GM13977 (cell line): ENCODE results near the gene NTSR1.
A peak's percentile ranks its signal among the peaks of the same experiment; 100 is the strongest.

Experiments
- DNase-seq: peaks from one replicate; pipeline ENCODE4 v3.0.0; 2012; ENCODE audit warnings: low spot score
- in situ Hi-C: fragments of 300-500 bp; cut with MboI; formaldehyde crosslinking; loops from one replicate; pipeline ENCODE4 v1.12.0; 2022; ENCODE audit warnings: low sequenced_read_pairs, low pct_unique_long_range_greater_than_20kb, mixed read lengths, inconsistent platforms; ENCODE audit not compliant: unreplicated experiment
- TF ChIP-seq, protein P1 (sequence below): IDR thresholded peaks from 2 replicates; pipeline ENCODE4 v1.5.1; 2012; ENCODE audit warnings: mild to moderate bottlenecking, control low read depth; ENCODE audit not compliant: insufficient read depth; ENCODE audit errors: extremely low read depth, missing control alignments

The NTSR1 gene

DNA sequence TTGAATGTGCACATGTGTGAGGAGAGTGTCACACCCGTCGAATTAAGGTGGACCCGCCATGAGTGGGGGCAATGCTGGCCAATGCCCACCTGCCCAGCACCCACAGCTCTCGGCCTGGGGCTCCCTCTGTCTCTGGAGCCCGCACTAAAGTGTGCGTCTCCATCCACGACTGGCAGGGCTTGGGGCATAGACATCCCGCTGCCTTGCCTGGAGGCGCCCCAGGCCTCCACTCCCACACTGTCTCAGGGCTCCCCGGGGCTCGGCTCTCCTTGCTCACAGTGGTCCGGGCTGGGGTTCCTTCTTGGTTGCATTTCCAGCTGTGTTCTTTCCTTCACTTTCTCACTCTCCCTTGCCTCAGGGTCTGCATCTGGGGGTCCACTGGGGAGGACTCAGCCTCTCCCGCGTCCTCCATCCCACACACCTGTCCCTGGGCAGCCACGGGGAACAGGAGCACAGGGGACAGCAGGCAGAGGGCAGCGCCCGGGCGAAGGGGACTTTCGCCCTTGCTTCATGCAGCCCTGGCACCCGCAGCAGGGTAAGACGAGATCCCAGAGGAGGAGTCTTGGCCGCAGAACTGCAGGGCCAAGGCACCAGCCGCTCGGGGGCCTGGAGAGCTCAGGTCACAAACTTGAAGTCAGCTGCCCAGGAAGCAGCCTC is 67.5 kb downstream of the NTSR1 start:
- DNase-seq, result no peak
- in situ Hi-C loops, result no loop called here
- TF ChIP-seq, protein P1, sequence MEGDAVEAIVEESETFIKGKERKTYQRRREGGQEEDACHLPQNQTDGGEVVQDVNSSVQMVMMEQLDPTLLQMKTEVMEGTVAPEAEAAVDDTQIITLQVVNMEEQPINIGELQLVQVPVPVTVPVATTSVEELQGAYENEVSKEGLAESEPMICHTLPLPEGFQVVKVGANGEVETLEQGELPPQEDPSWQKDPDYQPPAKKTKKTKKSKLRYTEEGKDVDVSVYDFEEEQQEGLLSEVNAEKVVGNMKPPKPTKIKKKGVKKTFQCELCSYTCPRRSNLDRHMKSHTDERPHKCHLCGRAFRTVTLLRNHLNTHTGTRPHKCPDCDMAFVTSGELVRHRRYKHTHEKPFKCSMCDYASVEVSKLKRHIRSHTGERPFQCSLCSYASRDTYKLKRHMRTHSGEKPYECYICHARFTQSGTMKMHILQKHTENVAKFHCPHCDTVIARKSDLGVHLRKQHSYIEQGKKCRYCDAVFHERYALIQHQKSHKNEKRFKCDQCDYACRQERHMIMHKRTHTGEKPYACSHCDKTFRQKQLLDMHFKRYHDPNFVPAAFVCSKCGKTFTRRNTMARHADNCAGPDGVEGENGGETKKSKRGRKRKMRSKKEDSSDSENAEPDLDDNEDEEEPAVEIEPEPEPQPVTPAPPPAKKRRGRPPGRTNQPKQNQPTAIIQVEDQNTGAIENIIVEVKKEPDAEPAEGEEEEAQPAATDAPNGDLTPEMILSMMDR, result no peak

DNA sequence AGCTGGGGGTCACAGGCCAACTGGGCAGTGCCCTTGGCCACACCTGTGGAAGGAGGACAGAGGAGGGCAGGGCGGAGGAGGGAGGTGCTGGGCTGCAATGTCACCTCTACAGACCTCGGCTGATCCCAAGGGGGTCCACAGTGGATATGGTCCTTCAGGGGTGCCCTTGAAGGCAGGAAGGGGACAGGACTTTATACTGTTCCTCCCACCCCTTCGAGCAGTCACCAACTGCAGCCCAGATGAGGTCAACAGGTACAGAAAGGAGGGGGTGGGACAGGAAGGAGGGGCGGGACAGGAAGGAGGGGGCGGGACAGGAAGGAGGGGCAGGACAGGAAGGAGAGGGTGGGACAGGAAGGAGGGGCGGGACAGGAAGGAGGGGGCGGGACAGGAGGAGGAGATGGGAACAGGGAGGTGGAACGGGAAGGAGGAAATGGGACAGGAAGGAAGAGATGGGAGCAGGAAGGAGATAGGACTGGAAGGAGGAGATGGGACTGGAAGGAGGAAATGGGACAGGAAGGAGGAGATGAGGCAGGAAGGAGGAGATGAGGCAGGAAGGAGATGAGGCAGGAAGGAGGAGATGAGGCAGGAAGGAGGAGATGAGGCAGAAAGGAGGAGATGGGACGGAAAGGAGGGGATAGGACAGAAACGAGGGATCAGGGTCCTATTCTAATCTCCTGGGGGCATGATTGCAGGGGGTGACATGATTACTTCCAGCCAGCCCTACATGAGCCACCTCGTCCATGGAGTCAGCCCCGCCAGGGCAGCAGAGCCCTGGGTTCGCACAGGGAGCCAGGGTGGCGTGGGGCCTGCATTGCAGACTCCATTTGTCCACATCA is 68.3 kb downstream of the NTSR1 start:
- TF ChIP-seq, protein P1, result no peak
- in situ Hi-C loops, result no loop called here
- peak; percentile 79 for DNase-seq

DNA sequence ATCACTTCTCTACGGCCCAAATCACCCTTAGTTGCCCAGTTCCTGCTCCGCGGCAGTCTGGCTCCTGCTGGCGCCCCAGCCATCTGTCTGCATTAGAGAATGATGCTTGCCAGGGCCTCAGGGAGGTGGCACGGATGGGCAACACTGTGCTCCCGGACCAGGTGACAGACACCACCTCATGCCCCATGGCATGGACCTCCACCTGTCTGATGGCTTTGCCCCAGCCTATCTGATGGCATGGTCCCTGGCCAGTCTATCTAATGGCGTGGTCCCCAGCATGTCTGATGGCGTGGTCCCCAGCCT is 68.8 kb downstream of the NTSR1 start:
- DNase-seq, result no peak
- TF ChIP-seq, protein P1, result no peak
- in situ Hi-C loops, result no loop called here

DNA sequence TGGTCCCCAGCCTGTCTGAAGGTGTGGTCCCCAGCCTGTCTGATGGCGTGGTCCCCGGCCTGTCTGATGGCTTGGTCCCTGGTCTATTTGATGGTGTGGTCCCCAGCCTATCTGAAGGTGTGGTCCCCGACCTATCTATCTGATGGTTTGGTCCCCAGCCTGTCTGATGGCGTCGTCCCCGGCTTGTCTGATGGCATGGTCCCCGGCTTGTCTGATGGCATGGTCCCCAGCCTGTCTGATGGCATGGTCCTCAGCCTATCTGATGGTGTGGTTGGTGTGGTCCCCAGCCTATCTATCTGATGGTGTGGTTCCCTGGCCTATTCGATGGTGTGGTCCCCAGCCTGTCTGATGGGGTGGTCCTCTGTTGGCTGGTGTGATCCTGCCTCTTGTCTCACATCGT is 69.4 kb downstream of the NTSR1 start:
- TF ChIP-seq, protein P1, result no peak
- in situ Hi-C loops, result no loop called here

DNA sequence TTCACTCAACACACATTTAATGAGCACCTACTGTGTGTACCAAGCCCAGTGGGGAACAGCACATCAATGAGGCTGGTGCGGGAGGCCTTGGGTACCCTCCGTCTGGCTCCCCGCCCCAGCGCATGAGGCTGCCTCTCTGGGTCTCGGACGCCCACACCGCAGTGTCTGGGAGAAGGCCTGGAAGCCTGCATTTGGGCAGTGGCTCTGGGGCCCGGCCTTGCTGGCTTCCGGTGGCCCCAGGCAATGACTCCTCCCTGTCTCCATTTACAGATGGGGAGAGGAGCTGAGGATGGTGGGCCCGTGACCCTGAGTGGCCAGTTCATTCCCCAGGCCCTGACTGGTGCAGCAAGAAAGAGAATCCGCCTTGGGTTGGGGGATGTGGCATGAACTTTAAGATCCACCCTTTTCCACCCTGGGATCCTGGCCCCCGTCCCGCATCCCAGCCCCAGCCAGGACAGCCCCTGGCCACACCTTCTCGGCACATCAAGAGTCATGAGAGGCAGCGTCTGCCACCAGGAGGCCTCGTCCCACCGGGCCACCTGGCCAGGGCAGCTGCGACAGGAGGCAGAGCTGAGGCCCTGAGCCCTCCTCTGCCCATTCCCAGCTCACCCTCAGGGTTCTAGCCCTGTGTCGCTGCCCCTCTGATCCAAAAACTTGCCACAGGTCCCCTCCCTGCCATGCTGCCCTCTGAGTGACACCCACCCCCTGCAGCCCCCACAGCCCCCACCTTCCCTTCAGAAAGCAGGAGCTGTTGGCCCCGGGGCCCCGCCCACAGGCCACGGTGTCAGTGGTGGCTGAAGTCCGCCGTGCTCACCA is 70.2 kb downstream of the NTSR1 start:
- in situ Hi-C loops, result no loop called here
- no peak for DNase-seq
- TF ChIP-seq, protein P1, result no peak

More for the DNA sequence above, 69.4 kb downstream of the NTSR1 start:
- DNase-seq, result no peak

DNA sequence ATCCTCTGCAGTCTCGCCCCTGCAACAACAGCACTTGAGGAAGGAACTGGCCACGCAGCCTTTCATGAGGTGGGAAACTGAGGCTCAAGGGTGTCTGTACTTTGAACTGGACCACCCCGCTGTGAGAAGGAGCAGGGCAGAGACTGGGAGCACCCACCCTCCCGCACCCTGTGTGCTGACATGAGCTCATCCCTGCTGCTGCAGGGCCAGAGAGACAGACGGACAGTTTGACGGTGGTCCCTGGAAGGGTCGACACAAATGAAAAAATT is 70.7 kb downstream of the NTSR1 start:
- TF ChIP-seq, protein P1, result no peak
- DNase-seq, result no peak
- in situ Hi-C loops, result no loop called here
